ENCODE measurements around the gene NFIB. TPM values are rescaled to one million over a fixed set of nuclear protein-coding genes. Genes with fewer than 3 reads are reported as not detected.

The NFIB gene
- total and polyA plus RNA-seq, 2 of the 4 experiments (the other 2 are of a cell fraction), result 1.4 to 2.0 TPM

DNA sequence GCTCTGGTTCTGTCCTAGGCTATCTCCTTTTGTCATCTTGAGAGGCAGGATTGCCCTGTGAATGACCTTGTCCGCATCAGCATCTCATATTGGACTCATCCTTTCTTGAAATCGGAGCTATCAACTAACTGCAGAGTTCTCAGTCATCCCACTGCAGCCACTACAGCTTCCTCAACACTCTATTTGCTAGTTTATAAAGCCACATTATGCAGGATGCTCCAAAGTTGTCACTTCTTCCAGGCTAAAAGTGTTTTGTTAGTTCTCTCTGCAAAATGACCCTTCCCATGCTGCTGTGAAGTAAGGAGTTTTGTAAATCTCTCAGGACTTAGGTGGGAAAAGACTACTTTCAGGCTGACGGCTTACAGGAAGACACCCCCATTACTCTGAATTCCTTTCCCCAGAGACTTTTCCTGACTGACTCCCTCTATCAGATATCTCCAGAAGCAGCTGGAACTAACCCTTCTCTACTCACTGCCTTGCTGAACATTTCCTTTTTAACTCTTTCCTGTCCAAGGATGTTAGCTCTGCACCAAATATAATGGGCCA, 257.6 kb downstream of the NFIB start:
- intact Hi-C loops (cut with micrococcal nuclease), result no loop called here
- Histone ChIP-seq H3K56ac (ENCODE audit: extremely low read depth, insufficient read depth, low read length) (no peak overlapping the region), H2AFZ (replicated peaks; ENCODE audit: low read length, poor library complexity) (no peak overlapping the region), H2BK5ac (ENCODE audit: low read depth, low read length, poor library complexity, severe bottlenecking) (no peak overlapping the region), H4K5ac (ENCODE audit: low read depth, low read length) (no peak overlapping the region), H3K18ac (ENCODE audit: low read depth, low read length) (no peak overlapping the region), H4K20me1 (ENCODE audit: insufficient read depth, low read length) (no peaks in the 10 kb centered on the region), H2BK15ac (ENCODE audit: low read depth, low read length) (no peak overlapping the region), H3K14ac (replicated peaks; ENCODE audit: low read depth, low read length) (no peak overlapping the region), H2AK9ac (replicated peaks; ENCODE audit: low read depth, low read length, poor library complexity) (no peak overlapping the region), H3K4me2 (ENCODE audit: low read depth, low read length) (no peak overlapping the region), H3K79me1 (ENCODE audit: low read depth in 1 of 2, low read length in 2 of 2) (no peaks in the 10 kb centered on the region), H2BK120ac (ENCODE audit: low read depth, low read length) (no peak overlapping the region), H4K91ac (ENCODE audit: insufficient read depth, low read depth, low read length) (no peak overlapping the region), H3K9me1 (ENCODE audit: insufficient read depth, low read length) (no peaks in the 10 kb centered on the region), H3K4me3 (ENCODE audit: insufficient read depth, low read depth, low read length) (no peak overlapping the region), H2BK20ac (ENCODE audit: low read depth, low read length) (no peak overlapping the region), H3K9me3 (ENCODE audit: control insufficient read depth, insufficient read depth, low read length) (no peaks in the 10 kb centered on the region), H3K27me3 (ENCODE audit: control insufficient read depth, insufficient read depth, low read length) (peaks cover 1% of the 10 kb centered on the region; the same call in 1 of the 2 replicates), H3K4me1 (ENCODE audit: control insufficient read depth, insufficient read depth, low read length) (no peaks in the 10 kb centered on the region), H2AK5ac (ENCODE audit: low read depth, low read length) (no peak overlapping the region), H3K27ac (ENCODE audit: insufficient read depth, low read length) (no peak overlapping the region), H3K23ac (ENCODE audit: low read depth, low read length) (no peak overlapping the region), H3K9ac (ENCODE audit: low read depth, low read length) (no peak overlapping the region), H4K8ac (ENCODE audit: low read depth in 2 of 2, low read length in 2 of 2) (no peak overlapping the region), H3K36me3 (ENCODE audit: control insufficient read depth, insufficient read depth, low read length) (no peaks in the 10 kb centered on the region), H3K4ac (ENCODE audit: low read depth, low read length) (no peak overlapping the region)
- DNase-seq (no peak), ATAC-seq (ENCODE audit: low read depth) (no peak)
- 60% methylated on average over 1 of the region's 3 CpGs; no CpG with 5 or more reads in 1 of the 2 experiments for WGBS, 2 experiments (ENCODE audit: extremely low coverage in 2 of 2, insufficient read length in 1 of 2)
- dilution Hi-C loops (cut with HindIII; ENCODE audit: low sequenced_read_pairs, unreplicated experiment), result no loop called here
- no TSS peak for BruUV-seq (replicated peaks)
- TF ChIP-seq FOS (IDR thresholded peaks at IDR 0.05; ENCODE audit: low read depth, low read length) (no peak), RFX5 (IDR thresholded peaks at IDR 0.05; ENCODE audit: low read depth, low read length) (no peak), MAFK (IDR thresholded peaks at IDR 0.05; ENCODE audit: low read depth, low read length) (no peak), NFE2L2 (IDR thresholded peaks at IDR 0.05; ENCODE audit: low read depth, low read length) (no peak), MAZ (IDR thresholded peaks at IDR 0.05; ENCODE audit: borderline replicate concordance, low read depth, low read length) (no peak), RAD21 (IDR thresholded peaks at IDR 0.05; ENCODE audit: low read length) (no peak), BHLHE40 (IDR thresholded peaks at IDR 0.05; ENCODE audit: low read depth, low read length) (no peak), SMC3 (IDR thresholded peaks at IDR 0.05; ENCODE audit: low read depth, low read length) (no peak), CEBPB (IDR thresholded peaks at IDR 0.05; ENCODE audit: low read depth, low read length) (no peak)
- TF ChIP-seq, protein P1, sequence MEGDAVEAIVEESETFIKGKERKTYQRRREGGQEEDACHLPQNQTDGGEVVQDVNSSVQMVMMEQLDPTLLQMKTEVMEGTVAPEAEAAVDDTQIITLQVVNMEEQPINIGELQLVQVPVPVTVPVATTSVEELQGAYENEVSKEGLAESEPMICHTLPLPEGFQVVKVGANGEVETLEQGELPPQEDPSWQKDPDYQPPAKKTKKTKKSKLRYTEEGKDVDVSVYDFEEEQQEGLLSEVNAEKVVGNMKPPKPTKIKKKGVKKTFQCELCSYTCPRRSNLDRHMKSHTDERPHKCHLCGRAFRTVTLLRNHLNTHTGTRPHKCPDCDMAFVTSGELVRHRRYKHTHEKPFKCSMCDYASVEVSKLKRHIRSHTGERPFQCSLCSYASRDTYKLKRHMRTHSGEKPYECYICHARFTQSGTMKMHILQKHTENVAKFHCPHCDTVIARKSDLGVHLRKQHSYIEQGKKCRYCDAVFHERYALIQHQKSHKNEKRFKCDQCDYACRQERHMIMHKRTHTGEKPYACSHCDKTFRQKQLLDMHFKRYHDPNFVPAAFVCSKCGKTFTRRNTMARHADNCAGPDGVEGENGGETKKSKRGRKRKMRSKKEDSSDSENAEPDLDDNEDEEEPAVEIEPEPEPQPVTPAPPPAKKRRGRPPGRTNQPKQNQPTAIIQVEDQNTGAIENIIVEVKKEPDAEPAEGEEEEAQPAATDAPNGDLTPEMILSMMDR (conservative IDR thresholded peaks at IDR 0.05; ENCODE audit: low read depth, low read length), result no peak
- TF ChIP-seq, protein P2, sequence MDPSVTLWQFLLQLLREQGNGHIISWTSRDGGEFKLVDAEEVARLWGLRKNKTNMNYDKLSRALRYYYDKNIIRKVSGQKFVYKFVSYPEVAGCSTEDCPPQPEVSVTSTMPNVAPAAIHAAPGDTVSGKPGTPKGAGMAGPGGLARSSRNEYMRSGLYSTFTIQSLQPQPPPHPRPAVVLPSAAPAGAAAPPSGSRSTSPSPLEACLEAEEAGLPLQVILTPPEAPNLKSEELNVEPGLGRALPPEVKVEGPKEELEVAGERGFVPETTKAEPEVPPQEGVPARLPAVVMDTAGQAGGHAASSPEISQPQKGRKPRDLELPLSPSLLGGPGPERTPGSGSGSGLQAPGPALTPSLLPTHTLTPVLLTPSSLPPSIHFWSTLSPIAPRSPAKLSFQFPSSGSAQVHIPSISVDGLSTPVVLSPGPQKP (IDR thresholded peaks at IDR 0.05; ENCODE audit: borderline replicate concordance, low read depth, low read length), result no peak
- TF ChIP-seq, protein P3, sequence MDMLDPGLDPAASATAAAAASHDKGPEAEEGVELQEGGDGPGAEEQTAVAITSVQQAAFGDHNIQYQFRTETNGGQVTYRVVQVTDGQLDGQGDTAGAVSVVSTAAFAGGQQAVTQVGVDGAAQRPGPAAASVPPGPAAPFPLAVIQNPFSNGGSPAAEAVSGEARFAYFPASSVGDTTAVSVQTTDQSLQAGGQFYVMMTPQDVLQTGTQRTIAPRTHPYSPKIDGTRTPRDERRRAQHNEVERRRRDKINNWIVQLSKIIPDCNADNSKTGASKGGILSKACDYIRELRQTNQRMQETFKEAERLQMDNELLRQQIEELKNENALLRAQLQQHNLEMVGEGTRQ (IDR thresholded peaks at IDR 0.05; ENCODE audit: low read depth, low read length), result no peak
- in situ Hi-C loops (cut with MboI; ENCODE audit: low sequenced_read_pairs), result no loop called here
- ChIA-PET CTCF (no interaction called here), POLR2A (ENCODE audit: unreplicated experiment) (no interaction called here)
